Bronchial epithelial cell (primary cell): ENCODE data around the gene DMRT3. TPM values are rescaled to one million over a fixed set of nuclear protein-coding genes. Genes with fewer than 3 reads are reported as not detected.

Experiments
- DNase-seq: peaks from one replicate; pipeline ENCODE4 v3.0.0-alpha.2; 2010; ENCODE audit warnings: low read depth
- FAIRE-seq: peaks from 2 replicates; lab custom pipeline; 2011; peaks lifted over from hg19 to GRCh38; lab: Jason Lieb, UNC
- H3K27me3 ChIP-seq: 2 replicates; pipeline ENCODE4 v1.5.1; 2011; ENCODE audit warnings: low read length; ENCODE audit not compliant: control insufficient read depth, insufficient read depth
- H3K36me3 ChIP-seq: 2 replicates; pipeline ENCODE4 v1.5.1; 2011; ENCODE audit warnings: low read length; ENCODE audit not compliant: control insufficient read depth, insufficient read depth
- H3K4me3 ChIP-seq: 2 replicates; pipeline ENCODE4 v1.5.1; 2011; ENCODE audit warnings: mild to moderate bottlenecking, low read depth, low read length, control low read depth
- CTCF ChIP-seq: IDR thresholded peaks from 2 replicates; pipeline ENCODE4 v1.5.1; 2011; ENCODE audit warnings: mild to moderate bottlenecking, moderate library complexity, low read length, control low read depth, inconsistent platforms; ENCODE audit not compliant: insufficient read depth, severe bottlenecking
- total RNA-seq: library from RNA; depleted of rRNA; stranded (reverse); fragments of >200 nt; gene quantifications from 2 replicates; pipeline ENCODE4 v1.2.1, GENCODE V29; 2014

Gene DMRT3
- total RNA-seq: not detected in 2 replicates

- no peak for DNase-seq
- no peak for TF ChIP-seq CTCF
- Histone ChIP-seq H3K4me3 (peak within 1 kb of the TSS; percentile 29), H3K27me3 (peaks cover 31% of the 10 kb centered on the region), H3K36me3 (no peaks in the 10 kb centered on the region)
- FAIRE-seq: no peak
Observed at GRCh38 chr9:976258-976942, at the start of gene DMRT3. Gene DMRT3, plus strand, starts transcription at chr9:976655. Its CDS starts 347 bp downstream, at chr9:977002.

GRCh38 chr9:926976-927375 is 49.5 kb upstream of the DMRT3 start:
- DNase-seq (peak; percentile 43), FAIRE-seq (no peak)
- TF ChIP-seq CTCF: no peak
- Histone ChIP-seq H3K36me3 (no peaks in the 10 kb centered on the region), H3K4me3 (no peak overlapping the region), H3K27me3 (no peaks in the 10 kb centered on the region)

GRCh38 chr9:928363-929042 is 48.0 kb upstream of the DMRT3 start:
- Histone ChIP-seq H3K4me3 (no peak overlapping the region), H3K27me3 (no peaks in the 10 kb centered on the region), H3K36me3 (no peaks in the 10 kb centered on the region)
- DNase-seq (peak; percentile 21), FAIRE-seq (no peak)
- TF ChIP-seq CTCF: peak; percentile 59

- DNase-seq (no peak), FAIRE-seq (no peak)
- Histone ChIP-seq H3K4me3 (no peak overlapping the region), H3K36me3 (no peaks in the 10 kb centered on the region), H3K27me3 (no peaks in the 10 kb centered on the region)
- no peak for TF ChIP-seq CTCF
Observed at GRCh38 chr9:929719-930118, 46.7 kb upstream of the DMRT3 start.

GRCh38 chr9:933356-933755 is 43.1 kb upstream of the DMRT3 start:
- no peak for DNase-seq
- no peaks in the 10 kb centered on the region for H3K27me3 ChIP-seq
- H3K36me3 ChIP-seq: no peaks in the 10 kb centered on the region
- no peak for FAIRE-seq
- TF ChIP-seq CTCF: no peak
- no peak overlapping the region for H3K4me3 ChIP-seq
